GM10266 (cell line): Measurements from ENCODE around the gene SPG21.

Experiments used
- DNase-seq: peaks from one replicate; pipeline ENCODE4 v3.0.0; 2012; ENCODE audit errors: extremely low spot score
- TF ChIP-seq, protein P1 (sequence below): IDR thresholded peaks from 2 replicates; pipeline ENCODE4 v1.5.1; 2012; ENCODE audit warnings: mild to moderate bottlenecking, low read depth; ENCODE audit not compliant: control insufficient read depth, insufficient read depth; ENCODE audit errors: missing control alignments

Gene SPG21

DNA sequence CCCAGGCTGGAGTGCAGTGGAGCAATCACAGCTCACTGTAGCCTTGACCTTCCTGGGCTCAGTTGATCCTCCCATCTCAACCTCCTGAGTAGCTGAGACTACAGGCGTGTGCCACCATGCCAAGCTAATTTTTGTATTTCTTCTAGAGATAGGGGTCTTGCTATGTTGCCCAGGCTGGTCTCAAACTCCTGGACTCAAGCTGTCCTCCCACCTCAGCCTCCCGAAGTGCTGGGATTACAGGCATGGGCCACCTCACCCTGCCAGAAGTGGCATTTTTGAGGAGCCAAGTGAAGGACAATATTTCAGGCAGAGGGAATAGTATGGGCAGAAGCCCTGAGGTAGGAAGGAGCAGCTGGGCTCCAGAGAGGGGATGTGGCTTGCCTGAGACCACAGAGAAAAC is 73.3 kb downstream of the SPG21 start:
- no peak for DNase-seq
- TF ChIP-seq, protein P1, sequence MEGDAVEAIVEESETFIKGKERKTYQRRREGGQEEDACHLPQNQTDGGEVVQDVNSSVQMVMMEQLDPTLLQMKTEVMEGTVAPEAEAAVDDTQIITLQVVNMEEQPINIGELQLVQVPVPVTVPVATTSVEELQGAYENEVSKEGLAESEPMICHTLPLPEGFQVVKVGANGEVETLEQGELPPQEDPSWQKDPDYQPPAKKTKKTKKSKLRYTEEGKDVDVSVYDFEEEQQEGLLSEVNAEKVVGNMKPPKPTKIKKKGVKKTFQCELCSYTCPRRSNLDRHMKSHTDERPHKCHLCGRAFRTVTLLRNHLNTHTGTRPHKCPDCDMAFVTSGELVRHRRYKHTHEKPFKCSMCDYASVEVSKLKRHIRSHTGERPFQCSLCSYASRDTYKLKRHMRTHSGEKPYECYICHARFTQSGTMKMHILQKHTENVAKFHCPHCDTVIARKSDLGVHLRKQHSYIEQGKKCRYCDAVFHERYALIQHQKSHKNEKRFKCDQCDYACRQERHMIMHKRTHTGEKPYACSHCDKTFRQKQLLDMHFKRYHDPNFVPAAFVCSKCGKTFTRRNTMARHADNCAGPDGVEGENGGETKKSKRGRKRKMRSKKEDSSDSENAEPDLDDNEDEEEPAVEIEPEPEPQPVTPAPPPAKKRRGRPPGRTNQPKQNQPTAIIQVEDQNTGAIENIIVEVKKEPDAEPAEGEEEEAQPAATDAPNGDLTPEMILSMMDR, result no peak

DNA sequence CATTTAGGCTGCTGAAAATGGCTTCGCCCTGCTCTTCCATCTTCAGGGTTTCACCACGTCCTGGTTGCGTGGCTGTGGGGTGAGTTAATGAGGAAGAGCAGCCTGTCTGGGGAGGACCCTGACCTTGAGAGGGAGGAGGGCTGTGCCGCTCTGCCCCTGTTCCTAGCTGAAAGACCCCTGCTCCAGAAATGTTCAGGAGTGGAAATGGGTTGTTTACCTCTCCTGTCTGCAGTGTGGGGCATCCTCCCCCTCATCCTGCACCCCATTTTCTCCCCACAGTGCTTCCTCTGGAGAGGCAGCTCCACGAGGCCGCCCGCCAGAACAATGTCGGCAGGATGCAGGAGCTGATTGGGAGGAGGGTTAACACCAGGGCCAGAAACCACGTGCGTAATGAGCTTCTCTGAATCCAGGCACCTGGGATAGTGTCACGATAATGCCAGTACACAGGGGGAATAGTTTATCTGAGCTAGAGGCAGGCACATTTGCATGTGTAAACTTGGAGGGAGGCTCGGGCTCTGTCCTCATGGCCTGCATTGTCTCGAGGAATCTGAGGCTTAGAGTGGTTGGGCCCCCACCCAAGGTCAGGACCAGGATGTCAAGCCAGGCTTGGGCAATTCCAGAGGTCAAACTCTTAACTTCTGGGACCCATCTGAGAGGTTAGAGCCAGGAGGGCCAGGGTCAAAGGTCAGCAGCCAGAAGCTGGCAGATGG is 74.0 kb downstream of the SPG21 start:
- no peak for DNase-seq

More for the DNA sequence above, 74.0 kb downstream of the SPG21 start:
- TF ChIP-seq, protein P1, result no peak
